ENCODE measurements around the gene LYZL1.

The LYZL1 gene

DNA sequence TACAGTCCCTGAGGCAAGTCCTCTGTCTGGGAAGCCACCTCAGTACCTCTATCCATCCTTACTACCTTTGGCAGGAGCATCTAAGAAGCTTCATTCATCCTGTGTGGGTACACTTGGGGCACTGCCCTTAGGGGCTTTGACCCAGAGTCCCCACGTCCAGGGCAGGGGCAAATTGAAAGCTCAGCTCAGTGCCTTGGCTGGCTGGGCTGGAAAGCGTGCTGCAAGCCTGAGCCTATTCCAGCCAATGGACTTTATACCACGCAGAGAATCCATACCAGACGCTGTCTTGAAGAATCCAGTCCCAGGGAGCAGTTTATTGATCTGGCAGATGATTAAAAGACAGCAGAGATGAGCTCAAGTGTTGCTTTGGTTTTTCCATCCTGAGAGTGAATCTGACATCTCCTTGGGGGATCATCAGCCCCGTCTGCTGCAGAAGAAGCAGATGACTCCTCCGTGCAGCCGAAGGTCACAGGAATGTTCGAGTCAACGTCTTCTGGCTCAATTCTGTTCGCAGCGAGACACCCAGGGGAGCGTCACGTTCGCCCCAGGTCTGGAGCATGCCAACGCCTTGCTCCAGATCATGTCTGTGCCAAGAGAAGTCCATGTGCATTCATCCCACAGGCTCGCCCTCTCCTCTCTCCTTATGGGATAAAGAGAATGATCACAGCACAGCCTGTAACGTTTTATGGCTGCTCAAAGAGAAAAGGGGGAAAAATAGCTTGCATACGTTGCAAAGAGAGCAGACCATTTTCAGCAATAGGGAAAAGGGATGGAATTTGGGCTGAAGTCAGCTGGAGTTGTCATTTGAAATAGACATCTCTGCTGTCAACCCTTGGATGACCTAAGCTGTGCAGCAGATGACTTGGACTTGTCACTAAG lies 35.8 kb upstream of the LYZL1 start:
- H3K27me3 ChIP-seq (ENCODE audit: insufficient read depth, low read depth, severe bottlenecking), result no peaks in the 10 kb centered on the region
- TF ChIP-seq, protein P1, sequence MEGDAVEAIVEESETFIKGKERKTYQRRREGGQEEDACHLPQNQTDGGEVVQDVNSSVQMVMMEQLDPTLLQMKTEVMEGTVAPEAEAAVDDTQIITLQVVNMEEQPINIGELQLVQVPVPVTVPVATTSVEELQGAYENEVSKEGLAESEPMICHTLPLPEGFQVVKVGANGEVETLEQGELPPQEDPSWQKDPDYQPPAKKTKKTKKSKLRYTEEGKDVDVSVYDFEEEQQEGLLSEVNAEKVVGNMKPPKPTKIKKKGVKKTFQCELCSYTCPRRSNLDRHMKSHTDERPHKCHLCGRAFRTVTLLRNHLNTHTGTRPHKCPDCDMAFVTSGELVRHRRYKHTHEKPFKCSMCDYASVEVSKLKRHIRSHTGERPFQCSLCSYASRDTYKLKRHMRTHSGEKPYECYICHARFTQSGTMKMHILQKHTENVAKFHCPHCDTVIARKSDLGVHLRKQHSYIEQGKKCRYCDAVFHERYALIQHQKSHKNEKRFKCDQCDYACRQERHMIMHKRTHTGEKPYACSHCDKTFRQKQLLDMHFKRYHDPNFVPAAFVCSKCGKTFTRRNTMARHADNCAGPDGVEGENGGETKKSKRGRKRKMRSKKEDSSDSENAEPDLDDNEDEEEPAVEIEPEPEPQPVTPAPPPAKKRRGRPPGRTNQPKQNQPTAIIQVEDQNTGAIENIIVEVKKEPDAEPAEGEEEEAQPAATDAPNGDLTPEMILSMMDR (IDR thresholded peaks at IDR 0.05; ENCODE audit: low read depth, low read length), result no peak

DNA sequence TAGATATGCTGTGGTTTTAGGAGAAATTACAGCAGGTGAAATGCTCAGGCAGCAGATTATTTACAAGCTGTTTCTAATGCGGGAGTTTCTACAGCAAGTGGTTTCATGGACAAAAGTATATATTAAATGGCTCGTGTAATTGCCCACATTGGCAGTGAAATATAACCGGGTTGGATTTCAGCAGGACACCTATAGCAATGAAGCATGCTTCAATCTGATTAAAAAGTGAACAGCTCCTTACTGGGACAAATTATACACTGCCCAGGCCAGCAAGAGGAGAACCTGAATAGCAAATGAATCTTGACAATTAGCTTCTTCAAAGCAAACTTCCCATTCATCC lies 35.2 kb upstream of the LYZL1 start:
- Histone ChIP-seq H3K4me3 (ENCODE audit: low read depth, low read length) (no peak overlapping the region), H3K27me3 (ENCODE audit: insufficient read depth, low read depth, severe bottlenecking) (no peaks in the 10 kb centered on the region), H3K36me3 (no peaks in the 10 kb centered on the region), H3K9me3 (ENCODE audit: severe bottlenecking) (no peaks in the 10 kb centered on the region), H3K27ac (no peak overlapping the region)
- no peak for DNase-seq
- TF ChIP-seq, protein P1 (IDR thresholded peaks at IDR 0.05; ENCODE audit: low read depth, low read length), result no peak

More for the DNA sequence above, 35.8 kb upstream of the LYZL1 start:
- no peak overlapping the region for H3K4me3 ChIP-seq (ENCODE audit: low read depth, low read length)
- no peaks in the 10 kb centered on the region for H3K9me3 ChIP-seq (ENCODE audit: severe bottlenecking)
- no peaks in the 10 kb centered on the region for H3K36me3 ChIP-seq
- no peak for DNase-seq
- H3K27ac ChIP-seq, result no peak overlapping the region

DNA sequence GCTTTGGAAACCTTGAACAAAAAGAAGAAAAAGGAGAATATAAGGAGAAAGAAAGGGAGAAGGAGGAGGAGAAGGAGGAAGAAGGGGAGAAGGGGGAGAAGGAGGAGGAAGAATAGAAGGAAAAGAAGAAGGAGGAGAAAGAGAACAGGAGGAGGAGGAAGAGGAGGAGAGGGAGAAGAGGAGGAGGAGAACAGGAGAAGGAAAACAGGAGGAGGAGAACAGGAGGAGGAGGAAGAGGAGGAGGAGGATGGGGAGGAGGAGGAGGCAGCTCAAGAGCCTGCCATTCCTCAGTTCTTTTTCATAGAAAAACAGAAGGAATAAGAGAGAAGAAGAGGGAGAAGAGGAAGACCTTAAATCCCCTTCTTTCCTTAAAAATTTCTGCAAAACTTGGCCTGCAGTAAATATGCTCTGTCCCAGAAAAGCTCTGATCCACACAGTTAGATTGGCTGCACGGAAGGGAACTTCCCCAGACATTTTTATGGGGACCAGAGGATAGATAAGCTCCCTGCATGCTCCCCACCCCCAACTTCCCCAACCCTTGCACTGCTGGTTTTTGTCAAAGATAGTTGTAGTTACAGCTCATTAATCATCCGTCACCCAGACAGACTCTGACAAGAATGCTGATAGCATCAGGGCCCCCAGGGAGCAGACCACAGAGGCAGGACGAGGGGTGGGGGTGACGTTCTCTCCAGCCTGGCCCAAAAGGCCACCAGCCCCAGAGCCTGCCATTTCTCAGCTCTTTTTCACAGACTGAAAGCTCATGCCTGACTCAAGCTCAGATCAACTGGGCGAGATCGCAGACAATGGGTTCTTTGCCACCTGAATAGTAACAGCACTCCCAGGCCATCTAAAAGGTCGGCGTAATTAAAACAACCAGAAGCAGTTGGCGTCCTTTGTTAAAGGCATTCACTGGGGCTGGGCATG lies 34.5 kb upstream of the LYZL1 start:
- Histone ChIP-seq H3K36me3 (no peaks in the 10 kb centered on the region), H3K27ac (no peak overlapping the region), H3K9me3 (ENCODE audit: severe bottlenecking) (no peaks in the 10 kb centered on the region), H3K27me3 (ENCODE audit: insufficient read depth, low read depth, severe bottlenecking) (no peaks in the 10 kb centered on the region), H3K4me3 (ENCODE audit: low read depth, low read length) (no peak overlapping the region)
- TF ChIP-seq, protein P1 (IDR thresholded peaks at IDR 0.05; ENCODE audit: low read depth, low read length), result no peak
- DNase-seq, result no peak

DNA sequence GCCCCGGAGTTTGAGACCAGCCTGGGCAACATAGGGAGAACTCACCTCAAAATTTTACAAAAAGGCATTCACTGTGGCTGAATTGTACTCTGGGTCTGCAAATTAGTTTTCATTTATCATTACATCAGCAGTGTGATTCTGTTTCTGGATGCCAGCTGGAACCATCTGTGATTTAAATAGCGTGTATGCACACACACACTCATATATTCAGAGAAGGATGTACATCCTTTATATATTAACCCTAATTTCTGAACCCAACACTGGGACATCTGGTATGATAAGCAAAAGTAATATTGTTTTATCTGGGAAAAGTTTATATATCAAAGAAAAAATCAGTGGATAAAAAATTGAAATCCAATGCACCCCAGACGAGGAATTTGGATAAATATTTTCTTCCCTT lies 33.8 kb upstream of the LYZL1 start:
- DNase-seq, result no peak
- Histone ChIP-seq H3K9me3 (ENCODE audit: severe bottlenecking) (no peaks in the 10 kb centered on the region), H3K27me3 (ENCODE audit: insufficient read depth, low read depth, severe bottlenecking) (no peaks in the 10 kb centered on the region), H3K27ac (no peak overlapping the region), H3K36me3 (no peaks in the 10 kb centered on the region), H3K4me3 (ENCODE audit: low read depth, low read length) (no peak overlapping the region)
- TF ChIP-seq, protein P1 (IDR thresholded peaks at IDR 0.05; ENCODE audit: low read depth, low read length), result no peak

DNA sequence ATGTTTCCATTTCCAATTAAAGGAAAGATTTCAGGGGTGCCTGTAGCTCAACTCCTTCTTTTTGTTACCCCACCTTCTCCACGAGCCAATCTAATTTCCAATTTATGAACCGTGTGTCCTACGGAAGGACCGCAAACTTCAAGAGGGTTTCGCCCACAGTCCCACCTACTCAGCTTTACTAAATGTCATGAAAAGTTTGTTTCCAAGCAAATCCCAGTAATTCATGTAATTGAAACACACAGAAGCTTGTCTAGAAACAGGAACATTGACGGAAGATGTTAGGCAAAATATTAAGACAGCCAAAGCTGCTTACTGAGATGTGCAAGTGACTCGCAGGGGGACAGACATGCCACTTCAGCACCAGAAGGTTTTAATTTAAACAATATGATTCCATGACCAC lies 32.9 kb upstream of the LYZL1 start:
- no peaks in the 10 kb centered on the region for H3K9me3 ChIP-seq (ENCODE audit: severe bottlenecking)
- H3K36me3 ChIP-seq, result no peaks in the 10 kb centered on the region
- no peak overlapping the region for H3K4me3 ChIP-seq (ENCODE audit: low read depth, low read length)
- no peaks in the 10 kb centered on the region for H3K27me3 ChIP-seq (ENCODE audit: insufficient read depth, low read depth, severe bottlenecking)
- TF ChIP-seq, protein P1 (IDR thresholded peaks at IDR 0.05; ENCODE audit: low read depth, low read length), result no peak
- no peak overlapping the region for H3K27ac ChIP-seq
- no peak for DNase-seq
